Measurements from ENCODE around the gene RAD23A.

- TF ChIP-seq CTCF (IDR thresholded peaks at IDR 0.05) (no peak), POLR2A (IDR thresholded peaks at IDR 0.05) (no peak)
Observed at GRCh38 chr19:12984683-12985048, 39.0 kb downstream of the RAD23A start.
